NCI-H345 (cell line): Measurements from ENCODE around the gene SLC25A13.

Source experiments
- DNase-seq: peaks from one replicate; lab custom pipeline; 2025; lab: John Stamatoyannopoulos, UW

Gene SLC25A13

GRCh38 chr7:96322847-96323461, 1.1 kb upstream of the SLC25A13 start:
- no peak for DNase-seq

DNA sequence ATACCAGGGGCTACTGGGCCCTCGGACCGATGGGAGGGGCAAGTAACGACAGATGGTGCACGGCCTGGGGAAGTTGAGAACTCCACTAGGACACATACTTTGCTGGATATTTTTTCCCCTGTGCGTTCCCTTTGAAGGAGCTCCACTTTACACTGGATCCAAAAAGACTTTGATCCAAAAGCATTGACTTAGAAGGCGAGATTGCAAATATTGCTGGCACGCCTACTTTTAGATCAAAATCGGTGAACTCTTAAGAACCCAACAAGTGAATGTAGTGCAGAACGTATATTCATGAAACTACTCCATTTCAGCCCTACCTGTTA, 436 bp upstream of the SLC25A13 start:
- DNase-seq, result no peak

- DNase-seq, result peak; percentile 80
These were observed 754 bp downstream of the SLC25A13 start for GRCh38 chr7:96321031-96321657.

GRCh38 chr7:96320442-96320841, 1.5 kb downstream of the SLC25A13 start:
- DNase-seq, result no peak

GRCh38 chr7:96319439-96319838, 2.5 kb downstream of the SLC25A13 start:
- no peak for DNase-seq

GRCh38 chr7:96316949-96317348, 4.9 kb downstream of the SLC25A13 start:
- DNase-seq, result no peak

- DNase-seq, result no peak
These were observed 6.8 kb downstream of the SLC25A13 start for GRCh38 chr7:96315125-96315512.

- no peak for DNase-seq
These were observed 7.3 kb downstream of the SLC25A13 start for GRCh38 chr7:96314402-96315124.

GRCh38 chr7:96313940-96314339, 8.0 kb downstream of the SLC25A13 start:
- no peak for DNase-seq

DNA sequence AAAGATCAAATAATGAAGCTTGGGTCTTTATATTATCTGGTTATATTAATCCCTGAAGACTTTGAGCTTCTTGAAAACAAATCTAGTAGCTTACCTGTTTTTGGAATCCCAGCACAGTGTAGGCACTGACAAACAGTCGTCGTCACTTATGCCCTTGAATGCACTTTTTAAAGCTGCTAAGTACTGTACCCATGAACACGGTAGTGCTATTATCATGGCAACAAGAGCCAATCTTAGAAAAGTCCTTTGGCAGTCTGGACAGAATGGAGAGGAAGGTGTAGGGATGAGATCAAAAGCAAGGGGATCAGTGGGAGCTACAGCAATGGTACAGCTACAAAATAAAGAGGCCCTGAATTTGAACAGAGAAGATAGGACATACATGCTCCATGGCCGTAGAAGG, 9.4 kb downstream of the SLC25A13 start:
- DNase-seq, result no peak

DNA sequence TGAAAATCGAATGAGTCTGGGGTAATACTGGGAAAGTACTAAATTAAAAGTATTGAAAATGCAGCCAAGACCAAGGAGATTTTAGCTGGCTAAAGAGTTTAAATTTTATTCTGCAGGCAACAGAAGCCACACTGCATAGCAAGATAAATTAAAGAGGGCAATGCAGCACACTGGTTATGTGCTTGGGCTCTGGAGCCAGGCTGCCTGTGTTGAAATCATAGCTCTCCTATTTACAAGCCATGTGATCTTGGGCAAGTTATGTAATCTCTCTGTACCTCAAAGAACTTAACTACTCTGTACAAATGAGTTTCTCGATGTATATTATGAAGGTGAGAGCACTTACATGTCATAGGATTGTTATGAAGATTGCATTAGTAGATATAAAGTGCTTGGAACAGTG, 9.9 kb downstream of the SLC25A13 start:
- DNase-seq, result no peak

DNA sequence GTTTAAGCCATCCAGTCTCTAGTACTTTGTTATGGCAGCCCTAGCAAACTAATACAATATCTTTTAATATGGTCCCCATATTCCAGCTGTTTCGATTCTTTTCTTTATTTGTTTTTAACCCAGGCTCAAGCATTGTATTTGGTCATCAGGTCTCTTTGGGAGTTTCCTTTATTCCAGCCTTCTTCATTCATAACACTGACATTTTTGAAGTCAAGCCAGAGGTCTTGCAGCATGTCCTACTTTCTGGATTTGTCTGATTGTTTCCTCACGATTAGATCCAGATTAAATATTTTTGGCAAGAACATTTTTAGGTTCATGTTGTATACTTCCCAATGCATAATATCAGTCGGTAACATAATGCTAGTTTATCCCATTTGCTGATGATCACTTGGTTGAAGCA, 11.8 kb downstream of the SLC25A13 start:
- DNase-seq, result no peak

DNA sequence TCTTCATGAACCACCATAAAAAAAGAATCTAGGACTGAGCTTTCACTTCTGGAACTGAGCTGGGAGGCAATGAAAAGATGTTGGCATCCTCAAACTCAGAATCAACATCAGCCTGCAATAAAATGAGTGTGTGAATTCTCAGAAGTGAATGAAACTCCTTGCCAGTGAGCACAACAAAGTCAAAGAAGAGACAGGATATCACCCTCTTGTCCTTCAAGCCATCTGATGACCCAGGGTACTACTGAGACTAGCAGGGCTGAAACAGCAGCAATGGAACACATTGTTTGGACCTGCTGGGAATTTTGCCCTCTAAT, 13.0 kb downstream of the SLC25A13 start:
- no peak for DNase-seq

GRCh38 chr7:96308253-96308949, 13.5 kb downstream of the SLC25A13 start:
- DNase-seq, result no peak

DNA sequence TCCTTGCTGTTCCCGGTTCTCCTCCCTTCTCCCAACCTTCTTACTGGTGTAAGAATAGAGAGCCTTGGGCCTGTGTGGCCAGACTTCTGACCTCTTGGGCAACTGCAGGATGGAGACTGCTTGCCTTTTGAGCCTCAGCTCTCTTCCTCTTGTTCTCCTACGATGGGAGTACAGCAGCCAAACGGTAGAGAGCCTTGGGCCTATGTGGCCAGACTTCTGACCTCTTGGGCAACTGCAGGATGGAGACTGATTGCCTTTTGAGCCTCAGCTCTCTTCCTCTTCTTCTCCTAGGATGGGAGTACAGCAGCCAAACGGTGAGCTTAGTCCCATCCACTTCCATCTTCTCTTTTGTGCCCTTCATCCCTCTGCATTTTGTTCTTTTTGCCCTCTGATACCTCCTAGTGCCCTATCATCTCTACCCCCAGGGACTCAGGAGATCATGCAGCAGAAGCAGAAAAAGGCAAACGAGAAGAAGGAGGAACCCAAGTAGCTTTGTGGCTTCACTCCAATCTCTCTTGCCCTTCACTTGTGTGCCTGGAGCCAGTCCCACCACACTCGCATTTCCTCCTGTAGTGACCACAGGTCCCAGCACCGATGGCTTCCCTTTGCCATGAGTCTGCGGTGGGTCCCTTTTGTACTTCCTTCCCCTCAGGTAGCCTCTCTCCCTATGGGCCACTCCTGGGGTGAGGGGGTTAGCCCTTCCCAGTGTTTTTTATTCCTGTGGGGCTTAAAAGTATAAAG, 15.3 kb downstream of the SLC25A13 start:
- DNase-seq, result no peak

GRCh38 chr7:96305915-96306314, 16.0 kb downstream of the SLC25A13 start:
- no peak for DNase-seq

DNA sequence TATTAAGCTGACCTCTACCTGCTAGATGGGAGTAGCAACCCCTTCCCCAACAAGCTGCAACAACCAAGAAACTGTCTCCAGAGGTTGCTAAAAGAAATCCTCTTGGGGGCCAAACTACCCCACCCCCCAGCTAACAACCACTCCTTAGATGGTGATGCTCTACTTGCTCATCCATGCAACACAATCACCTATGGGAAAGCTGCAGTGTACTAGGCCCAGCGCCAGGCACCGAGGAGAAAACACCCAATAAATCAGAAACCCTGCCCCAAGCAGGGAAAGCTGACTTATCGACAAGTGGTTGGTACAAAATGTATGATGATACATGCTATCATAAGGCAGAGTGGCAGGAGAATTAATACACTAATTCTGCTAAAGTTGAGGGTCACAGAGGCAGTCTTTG, 17.3 kb downstream of the SLC25A13 start:
- DNase-seq, result no peak

DNA sequence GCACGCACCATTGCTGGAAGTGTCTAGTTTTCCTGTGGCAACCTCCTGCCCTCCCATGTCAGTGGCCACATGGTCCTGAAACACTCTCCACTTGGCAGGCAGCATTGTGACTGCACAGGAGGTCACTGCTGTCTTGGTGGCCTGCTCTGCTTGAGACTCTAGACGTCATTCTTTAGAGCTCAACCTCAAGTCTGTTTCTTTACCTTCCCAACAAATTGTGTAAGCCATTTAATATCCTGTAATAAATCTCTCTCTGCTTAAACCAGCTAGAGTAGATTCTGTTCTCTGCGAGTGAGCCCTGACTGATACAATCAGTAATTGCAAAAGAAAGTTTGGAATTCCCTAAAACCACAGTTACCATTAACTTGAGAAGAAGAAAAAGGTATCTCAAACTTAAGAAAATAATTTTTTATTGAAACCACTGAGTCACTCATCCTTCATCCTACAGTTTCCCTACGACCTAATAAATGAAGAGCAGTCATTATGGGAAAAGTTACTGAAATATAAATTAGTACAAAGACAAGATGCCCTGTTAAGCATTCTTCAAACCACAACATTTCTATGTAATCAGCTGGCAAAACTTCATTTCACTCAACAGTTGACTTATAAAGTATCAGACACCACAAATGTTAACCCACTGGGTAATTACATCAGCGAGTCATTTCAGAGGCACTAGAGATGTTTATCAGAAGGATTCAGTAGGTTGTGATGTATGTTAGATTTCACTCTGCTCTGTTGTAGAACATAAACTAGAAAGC, 18.0 kb downstream of the SLC25A13 start:
- no peak for DNase-seq

- no peak for DNase-seq
These were observed 18.7 kb downstream of the SLC25A13 start for GRCh38 chr7:96303105-96303685.

DNA sequence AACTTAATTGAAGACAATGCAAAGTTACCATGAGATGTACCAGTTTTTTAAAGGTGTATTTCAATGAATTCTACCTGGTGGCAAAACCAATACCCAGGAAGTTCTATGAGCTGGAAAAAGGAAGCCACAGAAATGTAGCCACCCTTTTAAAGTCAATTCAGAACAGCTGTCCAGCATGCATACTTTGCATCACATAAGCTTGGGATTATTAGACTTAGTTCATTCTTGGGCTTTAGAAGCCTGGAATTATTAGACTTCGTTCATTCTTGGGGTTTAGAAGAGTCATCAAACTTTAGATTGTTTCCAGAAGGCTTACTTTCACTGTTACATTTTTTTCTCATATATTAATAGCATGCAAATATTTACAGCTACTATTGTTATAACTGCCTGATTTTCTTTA, 20.9 kb downstream of the SLC25A13 start:
- DNase-seq, result no peak

DNA sequence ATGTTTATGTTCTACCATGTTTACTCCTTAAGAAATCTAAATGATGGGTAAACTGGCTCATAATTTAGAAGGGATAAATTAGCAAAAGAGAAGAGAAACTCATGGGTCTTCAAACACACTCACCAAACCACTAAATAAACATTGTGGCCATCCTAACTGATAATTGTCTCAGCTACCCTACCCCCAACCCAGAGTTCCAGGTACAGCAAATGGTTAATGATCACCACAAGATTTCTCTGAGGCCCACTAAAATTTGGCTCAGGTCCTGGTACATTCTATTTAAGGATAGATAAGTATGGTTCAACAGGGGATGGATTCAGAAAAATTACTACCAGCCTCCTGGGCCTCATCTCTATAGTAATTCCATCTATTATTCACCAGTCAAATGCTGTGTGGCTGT, 21.4 kb downstream of the SLC25A13 start:
- no peak for DNase-seq
